HEK293 (cell line): ENCODE data around the gene AKT2.
A peak's percentile ranks its signal among the peaks of the same experiment; 100 is the strongest.

Experiments used
- CTCF ChIA-PET: fragments of 350-600 bp; formaldehyde crosslinking; extraction: SDS; loops from one replicate; lab custom pipeline; 2021; ENCODE audit warnings: antibody characterized with exemption; lab: Yijun Ruan, JAX
- POLR2A ChIA-PET: fragments of 300-600 bp; formaldehyde crosslinking; extraction: SDS; loops from one replicate; lab custom pipeline; 2020; ENCODE audit warnings: antibody characterized with exemption, inconsistent platforms; lab: Yijun Ruan, JAX
- H3K27ac ChIP-seq: fragments of 200-500 bp; sonication (Bioruptor generic); 2 replicates; pipeline ENCODE4 v1.5.1; 2014; ENCODE audit warnings: low read depth, low read length, control low read depth, inconsistent platforms; ENCODE audit errors: extremely low read depth
- H3K36me3 ChIP-seq, 2 experiments: fragments of 200-500 bp in 1 of 2; sonication (Bioruptor generic) in 1 of 2; 1 replicate in 1 of 2; 2 replicates in 1 of 2; pipeline ENCODE4 v1.5.1; 2014 to 2017; ENCODE audit warnings: inconsistent platforms in 2 of 2, low read length in 2 of 2; ENCODE audit not compliant: control insufficient read depth in 2 of 2, insufficient read depth in 1 of 2
- H3K4me1 ChIP-seq: fragments of 200-500 bp; sonication (Bioruptor generic); 2 replicates; pipeline ENCODE4 v1.5.1; 2014; ENCODE audit warnings: mild to moderate bottlenecking, low read length, inconsistent platforms; ENCODE audit not compliant: control insufficient read depth, insufficient read depth
- H3K4me3 ChIP-seq: 2 replicates; pipeline ENCODE4 v1.5.1; 2011; ENCODE audit warnings: low read depth, mild to moderate bottlenecking, control low read depth, low read length, moderate library complexity
- H3K9me3 ChIP-seq: fragments of 200-500 bp; sonication (Bioruptor generic); 2 replicates; pipeline ENCODE4 v1.5.1; 2014; ENCODE audit warnings: low read depth, low read length, inconsistent platforms; ENCODE audit not compliant: control insufficient read depth, insufficient read depth
- ATF2 ChIP-seq: fragments of 450-650 bp; formaldehyde crosslinking; IDR thresholded peaks from 2 replicates; pipeline ENCODE4 v1.5.1; 2016; ENCODE audit warnings: missing biosample characterization, missing genetic modification characterization, low read depth
- EGR2 ChIP-seq: fragments of 450-650 bp; formaldehyde crosslinking; IDR thresholded peaks from 2 replicates; pipeline ENCODE4 v1.5.1; 2016; ENCODE audit warnings: low read depth, missing biosample characterization, missing genetic modification characterization
- MZF1 ChIP-seq: fragments of 450-650 bp; formaldehyde crosslinking; IDR thresholded peaks from 2 replicates; pipeline ENCODE4 v1.5.1; 2017; ENCODE audit warnings: missing biosample characterization, missing genetic modification characterization, borderline replicate concordance
- PATZ1 ChIP-seq: fragments of 450-650 bp; formaldehyde crosslinking; IDR thresholded peaks from 2 replicates; pipeline ENCODE4 v1.5.1; 2016; ENCODE audit warnings: missing biosample characterization, missing genetic modification characterization
- REST ChIP-seq: fragments of 450-650 bp; formaldehyde crosslinking; IDR thresholded peaks from 2 replicates; pipeline ENCODE4 v1.5.1; 2016; ENCODE audit warnings: missing biosample characterization, missing genetic modification characterization
- SCRT2 ChIP-seq: fragments of 450-650 bp; formaldehyde crosslinking; IDR thresholded peaks from 2 replicates; pipeline ENCODE4 v1.5.1; 2016; ENCODE audit warnings: missing biosample characterization, missing genetic modification characterization
- ZBTB7A ChIP-seq: fragments of 450-650 bp; formaldehyde crosslinking; IDR thresholded peaks from 2 replicates; pipeline ENCODE4 v1.5.1; 2016; ENCODE audit warnings: low read depth, missing biosample characterization, missing genetic modification characterization
- ZIC2 ChIP-seq: fragments of 450-650 bp; formaldehyde crosslinking; IDR thresholded peaks from 2 replicates; pipeline ENCODE4 v1.5.1; 2016; ENCODE audit warnings: missing biosample characterization, missing genetic modification characterization
- ZNF169 ChIP-seq: fragments of 450-650 bp; formaldehyde crosslinking; IDR thresholded peaks from 2 replicates; pipeline ENCODE4 v1.5.1; 2016; ENCODE audit warnings: missing biosample characterization, missing genetic modification characterization
- ZNF184 ChIP-seq: fragments of 450-650 bp; IDR thresholded peaks from 2 replicates; pipeline ENCODE4 v1.5.1; 2018; ENCODE audit warnings: missing biosample characterization, mild to moderate bottlenecking, missing genetic modification characterization
- ZNF274 ChIP-seq, 2 experiments: fragments of 200-500 bp in 1 of 2; fragments of 450-650 bp in 1 of 2; sonication (Bioruptor generic) in 1 of 2; formaldehyde crosslinking in 1 of 2; IDR thresholded peaks; 2 replicates each; pipeline versions ENCODE4 v1.5.1 to v1.6.1; 2014 to 2016; ENCODE audit warnings: borderline replicate concordance in 1 of 2, inconsistent platforms in 1 of 2, low read length in 1 of 2, missing biosample characterization in 1 of 2, missing genetic modification characterization in 1 of 2
- ZNF416 ChIP-seq: fragments of 450-650 bp; formaldehyde crosslinking; IDR thresholded peaks from 2 replicates; pipeline ENCODE4 v1.5.1; 2016; ENCODE audit warnings: missing biosample characterization, missing genetic modification characterization
- ZNF426 ChIP-seq: fragments of 450-650 bp; formaldehyde crosslinking; IDR thresholded peaks from 2 replicates; pipeline ENCODE4 v1.5.1; 2017; ENCODE audit warnings: missing biosample characterization, missing genetic modification characterization, mild to moderate bottlenecking, inconsistent platforms, moderate library complexity
- ZNF610 ChIP-seq: fragments of 450-650 bp; formaldehyde crosslinking; IDR thresholded peaks from 2 replicates; pipeline ENCODE4 v1.5.1; 2016; ENCODE audit warnings: missing biosample characterization, missing genetic modification characterization, borderline replicate concordance
- ZNF639 ChIP-seq: fragments of 450-650 bp; formaldehyde crosslinking; IDR thresholded peaks from 2 replicates; pipeline ENCODE4 v1.5.1; 2016; ENCODE audit warnings: missing biosample characterization, missing genetic modification characterization
- ZNF791 ChIP-seq: fragments of 450-650 bp; formaldehyde crosslinking; IDR thresholded peaks from 2 replicates; pipeline ENCODE4 v1.5.1; 2016; ENCODE audit warnings: missing biosample characterization, missing genetic modification characterization
- ZNF792 ChIP-seq: fragments of 450-650 bp; formaldehyde crosslinking; IDR thresholded peaks from 2 replicates; pipeline ENCODE4 v1.5.1; 2016; ENCODE audit warnings: missing biosample characterization, missing genetic modification characterization
- ZNF843 ChIP-seq: fragments of 450-650 bp; formaldehyde crosslinking; IDR thresholded peaks from 2 replicates; pipeline ENCODE4 v1.5.1; 2016; ENCODE audit warnings: missing biosample characterization, missing genetic modification characterization
- ZSCAN30 ChIP-seq: fragments of 450-650 bp; IDR thresholded peaks from 2 replicates; pipeline ENCODE4 v1.5.1; 2018; ENCODE audit warnings: missing biosample characterization, mild to moderate bottlenecking, missing genetic modification characterization, moderate library complexity

The AKT2 gene

GRCh38 chr19:40244579-40245317 is 40.4 kb downstream of the AKT2 start:
- Histone ChIP-seq H3K27ac (0 out of 2 replicates have a peak overlapping the region, but pooled peaks have one; percentile 0), H3K4me3 (no peak overlapping the region), H3K36me3 (peaks cover 62 to 72% of the 10 kb centered on the region in 2 experiments), H3K4me1 (peaks cover 5% of the 10 kb centered on the region; the same call in 1 of the 2 replicates), H3K9me3 (no peaks in the 10 kb centered on the region)
- ChIA-PET POLR2A (no interaction called here), CTCF (interaction anchor here (1.5 kb wide), 1 partner anchor 60 kb away, joined by 7 read pairs; no protein-coding TSS in a partner anchor)
- TF ChIP-seq ZBTB7A (tag by site-specific recombination) (no peak), ZNF426 (tag by site-specific recombination) (no peak), ZNF169 (no peak), ZNF791 (no peak), ATF2 (tag by site-specific recombination) (no peak), EGR2 (tag by site-specific recombination) (no peak), ZIC2 (tag by site-specific recombination) (peak; percentile 45; the same call in 1 of the 2 replicates), ZNF639 (tag by site-specific recombination) (no peak), REST (tag by site-specific recombination) (no peak)

- Histone ChIP-seq H3K4me1 (peaks cover 5% of the 10 kb centered on the region; the same call in 1 of the 2 replicates), H3K4me3 (no peak overlapping the region), H3K36me3 (peaks cover 64 to 75% of the 10 kb centered on the region in 2 experiments), H3K9me3 (no peaks in the 10 kb centered on the region), H3K27ac (peak overlapping the region; percentile 56; the same call in 1 of the 2 replicates)
- ChIA-PET CTCF (interaction anchor here (0.9 to 1.5 kb wide), 4 partner anchors 9 to 122 kb away, joined by 3 to 7 read pairs (median 3); no protein-coding TSS in a partner anchor), POLR2A (no interaction called here)
- TF ChIP-seq ZSCAN30 (tag by site-specific recombination): no peak
- no peak for TF ChIP-seq ZNF184 (tag by site-specific recombination)
- no peak for TF ChIP-seq ZNF792
- TF ChIP-seq ZNF416 (tag by site-specific recombination): no peak
- TF ChIP-seq ZNF610 (tag by site-specific recombination): no peak
Observed at GRCh38 chr19:40243181-40243580, 42.0 kb downstream of the AKT2 start.

GRCh38 chr19:40242480-40242879 is 42.7 kb downstream of the AKT2 start:
- Histone ChIP-seq H3K27ac (0 out of 2 replicates have a peak overlapping the region, but pooled peaks have one; percentile 12), H3K4me1 (peaks cover 5% of the 10 kb centered on the region; the same call in 1 of the 2 replicates), H3K36me3 (peaks cover 71 to 75% of the 10 kb centered on the region in 2 experiments), H3K4me3 (no peak overlapping the region), H3K9me3 (no peaks in the 10 kb centered on the region)
- ChIA-PET POLR2A (no interaction called here), CTCF (interaction anchor here (1.1 to 1.2 kb wide), 2 partner anchors 28 to 123 kb away, joined by 3 read pairs; no protein-coding TSS in a partner anchor)
- TF ChIP-seq SCRT2 (tag by site-specific recombination) (peak; percentile 35; the same call in 1 of the 2 replicates), ZNF274 (IDR thresholded peaks at IDR 0.05; ENCODE audit: low read length) (no peak), ZNF274 (tag by site-specific recombination; IDR thresholded peaks at IDR 0.05; ENCODE audit: borderline replicate concordance) (no peak), ZNF843 (tag by site-specific recombination) (no peak), PATZ1 (tag by site-specific recombination) (0 out of 2 replicates have a peak, but pooled peaks have one; percentile 15), MZF1 (no peak)
